Epithelial cell of prostate (primary cell): ENCODE data around the gene OR4N2.
"Not testable (repeated sequence)": the region's sequence is repeated elsewhere in the genome, so short reads cannot be mapped to it uniquely, and the experiment has no call there.

Source experiments
- DNase-seq: peaks from one replicate; pipeline ENCODE4 v3.0.0-alpha.2; 2011; ENCODE audit warnings: low read depth, low spot score
- H3K27ac ChIP-seq: fragments of 450-650 bp; 2 replicates; pipeline ENCODE4 v1.5.1; 2017; ENCODE audit warnings: mild to moderate bottlenecking

The OR4N2 gene

GRCh38 chr14:19828314-19828713 is 24.7 kb downstream of the OR4N2 start:
- no peak for DNase-seq
- H3K27ac ChIP-seq: no peak overlapping the region

GRCh38 chr14:19834203-19834848 is 30.8 kb downstream of the OR4N2 start:
- DNase-seq, H3K27ac ChIP-seq: not testable (repeated sequence)

GRCh38 chr14:19838433-19838832 is 34.9 kb downstream of the OR4N2 start:
- no peak for DNase-seq
- no peak overlapping the region for H3K27ac ChIP-seq

DNA sequence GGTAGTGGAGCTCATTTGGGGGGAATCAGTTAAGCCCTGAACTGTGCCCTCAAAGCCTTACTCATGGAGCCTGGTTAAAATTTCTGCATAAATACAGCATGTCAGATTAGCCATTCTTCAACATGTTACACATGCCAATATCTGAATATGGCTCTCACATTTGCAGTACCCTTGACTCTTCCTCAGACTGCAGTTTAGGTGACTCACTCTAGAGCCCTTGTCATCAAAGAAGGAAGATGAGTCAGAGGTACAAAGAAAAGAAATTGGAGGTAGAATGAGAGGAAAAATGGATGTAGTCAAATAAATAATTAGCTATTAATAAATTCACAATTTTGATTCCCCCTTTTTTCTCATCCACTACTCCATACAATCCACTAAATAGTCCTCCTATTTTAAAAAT is 47.8 kb downstream of the OR4N2 start:
- no peak overlapping the region for H3K27ac ChIP-seq
- DNase-seq: no peak

- DNase-seq, H3K27ac ChIP-seq: not testable (repeated sequence)
Observed at GRCh38 chr14:19866061-19866669, 62.6 kb downstream of the OR4N2 start.

- no peak overlapping the region for H3K27ac ChIP-seq
- no peak for DNase-seq
Observed at GRCh38 chr14:19873178-19873577, 69.6 kb downstream of the OR4N2 start.

- no peak within 1 kb of the TSS for H3K27ac ChIP-seq
- DNase-seq: no peak
Observed at GRCh38 chr14:19874842-19875241, 71.3 kb downstream of the OR4N2 start, which contains the start of gene OR4K2. OR4K2 (plus strand) TSS chr14:19875142; CDS start chr14:19876268, 1,126 bp downstream.

DNA sequence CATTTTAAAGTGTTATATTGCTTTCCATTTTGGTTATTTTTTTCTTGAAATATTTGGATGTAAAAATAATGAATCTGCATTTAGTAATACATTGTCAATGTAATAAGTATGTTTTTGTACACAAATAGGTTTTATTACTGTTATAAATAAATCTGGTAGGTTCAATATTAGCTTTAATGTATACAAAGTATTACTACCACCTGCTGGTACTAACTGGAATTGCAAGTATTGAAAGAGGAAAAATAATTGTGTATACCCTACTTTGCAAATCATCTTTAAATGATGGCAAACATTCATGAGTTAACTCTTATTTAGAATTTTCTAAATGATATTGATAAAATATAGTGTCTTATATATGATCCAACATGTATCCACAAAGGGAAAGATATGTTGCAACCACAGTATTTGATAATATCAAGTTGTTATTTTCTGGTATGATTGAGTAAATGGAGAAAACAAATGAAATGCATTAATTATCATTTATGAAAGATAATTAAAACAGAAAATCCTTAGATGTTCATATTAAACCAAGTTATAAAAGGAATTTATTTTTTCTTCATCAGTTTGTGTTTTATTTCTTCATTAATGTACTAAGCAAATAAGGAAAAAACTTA is 74.6 kb downstream of the OR4N2 start:
- H3K27ac ChIP-seq: no peak overlapping the region
- no peak for DNase-seq
